Activated CD4-positive, alpha-beta T cell treated with anti-CD3 and anti-CD28 coated beads for 4 hours (primary cell): ENCODE results near the gene HOXB4.
"Not testable (repeated sequence)": the region's sequence is repeated elsewhere in the genome, so short reads cannot be mapped to it uniquely, and the experiment has no call there.

Experiments used
- DNase-seq, 2 donors: peaks; one replicate each; pipeline ENCODE4 v3.0.0-alpha.2; 2020

The HOXB4 gene

GRCh38 chr17:48546137-48546923, 31.8 kb downstream of the HOXB4 start:
- DNase-seq, result no peak

- no peak for DNase-seq
Observed at GRCh38 chr17:48545539-48545938, 32.6 kb downstream of the HOXB4 start.

GRCh38 chr17:48545022-48545375, 33.2 kb downstream of the HOXB4 start, which contains the start of gene HOXB2:
Gene HOXB2 (minus strand): TSS chr17:48545109. CDS start chr17:48544911, 198 bp downstream.
- no peak for DNase-seq

- peak in 1 of 2 donors; percentile 35 for DNase-seq
Observed at GRCh38 chr17:48544349-48545021, 33.7 kb downstream of the HOXB4 start.

GRCh38 chr17:48543854-48544348, 34.2 kb downstream of the HOXB4 start:
- DNase-seq, result peak; percentile 29 to 45

GRCh38 chr17:48543107-48543853, 34.9 kb downstream of the HOXB4 start:
- peak; percentile 37 to 48 for DNase-seq

- no peak for DNase-seq
Observed at GRCh38 chr17:48542698-48543106, 35.4 kb downstream of the HOXB4 start.

GRCh38 chr17:48542114-48542656, 36.0 kb downstream of the HOXB4 start:
- DNase-seq, result peak in 1 of 2 donors; percentile 24

- peak; percentile 33 to 43 for DNase-seq
Observed at GRCh38 chr17:48541577-48542113, 36.5 kb downstream of the HOXB4 start.

GRCh38 chr17:48541036-48541576, 37.0 kb downstream of the HOXB4 start:
- no peak for DNase-seq

- no peak for DNase-seq
Observed at GRCh38 chr17:48540213-48540612, 37.9 kb downstream of the HOXB4 start.

- DNase-seq, result no peak
Observed at GRCh38 chr17:48539177-48539576, 39.0 kb downstream of the HOXB4 start.

GRCh38 chr17:48537316-48537715, 40.8 kb downstream of the HOXB4 start:
- no peak for DNase-seq

- DNase-seq, result not testable (repeated sequence)
Observed at GRCh38 chr17:48535793-48536559, 42.2 kb downstream of the HOXB4 start.

- DNase-seq, result no peak
Observed at GRCh38 chr17:48532261-48532660, 45.9 kb downstream of the HOXB4 start.

- DNase-seq, result no peak
Observed at GRCh38 chr17:48530887-48531272, 47.3 kb downstream of the HOXB4 start, which contains the start of gene HOXB1. Gene HOXB1 (minus strand): TSS chr17:48531011. CDS start chr17:48530904, 107 bp downstream.

GRCh38 chr17:48530208-48530886, 47.8 kb downstream of the HOXB4 start:
- no peak for DNase-seq

- DNase-seq, result no peak
Observed at GRCh38 chr17:48529683-48530009, 48.5 kb downstream of the HOXB4 start.

GRCh38 chr17:48528936-48529682, 49.0 kb downstream of the HOXB4 start:
- DNase-seq, result no peak
